IMR-90 (cell line): ENCODE measurements around the gene VWA8. TPM values are rescaled to one million over a fixed set of nuclear protein-coding genes. Genes with fewer than 3 reads are reported as not detected.

Source experiments
- ATAC-seq: fragments of 200-7000 bp; cut with Tn5 transposase; 2 replicates; pipeline ENCODE4 v1.9.1; 2020; ENCODE audit warnings: low read depth, mild to moderate bottlenecking, moderate library complexity
- BruUV-seq: library from RNA; stranded (reverse); fragments of 400-500 nt; replicated peaks from 2 replicates; lab custom pipeline; 2021; lab: Mats Ljungman, UMichigan
- CTCF ChIA-PET: fragments of 300-600 bp; formaldehyde crosslinking; extraction: SDS; loops from one replicate; lab custom pipeline; 2021; ENCODE audit warnings: antibody characterized with exemption; lab: Yijun Ruan, JAX
- POLR2A ChIA-PET: fragments of 300-600 bp; sonication (Branson Sonifier 250); formaldehyde crosslinking; loops from one replicate; lab custom pipeline; 2022; ENCODE audit warnings: antibody characterized with exemption; ENCODE audit not compliant: unreplicated experiment; lab: Charles Lee
- DNase-seq: peaks from one replicate; pipeline ENCODE4 v3.0.0; 2013
- H2AFZ ChIP-seq: replicated peaks from 2 replicates; pipeline ENCODE3; 2013; ENCODE audit warnings: low read length, mild to moderate bottlenecking; ENCODE audit not compliant: poor library complexity
- H2AK5ac ChIP-seq: 2 replicates; pipeline ENCODE4 v1.6.1; 2013; ENCODE audit warnings: low read depth, low read length, inconsistent platforms
- H2AK9ac ChIP-seq: replicated peaks from 2 replicates; pipeline ENCODE3; 2013; ENCODE audit warnings: mild to moderate bottlenecking, low read depth, low read length, moderate library complexity; ENCODE audit not compliant: poor library complexity
- H2BK120ac ChIP-seq: 2 replicates; pipeline ENCODE4 v1.6.1; 2013; ENCODE audit warnings: low read depth, low read length, inconsistent platforms
- H2BK15ac ChIP-seq: 3 replicates; pipeline ENCODE4 v1.6.1; 2013; ENCODE audit warnings: low read depth, low read length, inconsistent platforms
- H2BK20ac ChIP-seq: 2 replicates; pipeline ENCODE4 v1.6.1; 2013; ENCODE audit warnings: low read depth, mild to moderate bottlenecking, inconsistent platforms, low read length, moderate library complexity
- H2BK5ac ChIP-seq: 2 replicates; pipeline ENCODE4 v1.6.1; 2013; ENCODE audit warnings: mild to moderate bottlenecking, low read depth, low read length, inconsistent platforms; ENCODE audit not compliant: poor library complexity, severe bottlenecking
- H3K14ac ChIP-seq: replicated peaks from 2 replicates; pipeline ENCODE4 v1.6.1; 2013; ENCODE audit warnings: low read depth, low read length, inconsistent platforms
- H3K18ac ChIP-seq: 2 replicates; pipeline ENCODE4 v1.6.1; 2013; ENCODE audit warnings: low read depth, low read length, control low read depth
- H3K23ac ChIP-seq: 2 replicates; pipeline ENCODE4 v1.6.1; 2013; ENCODE audit warnings: low read depth, low read length, inconsistent platforms
- H3K27ac ChIP-seq: 2 replicates; pipeline ENCODE4 v1.5.1; 2013; ENCODE audit warnings: mild to moderate bottlenecking, control low read depth, low read length; ENCODE audit not compliant: insufficient read depth
- H3K27me3 ChIP-seq: 2 replicates; pipeline ENCODE4 v1.6.1; 2013; ENCODE audit warnings: low read length; ENCODE audit not compliant: control insufficient read depth, insufficient read depth
- H3K36me3 ChIP-seq: 2 replicates; pipeline ENCODE4 v1.6.1; 2013; ENCODE audit warnings: low read length, mixed read lengths; ENCODE audit not compliant: control insufficient read depth, insufficient read depth
- H3K4ac ChIP-seq: 2 replicates; pipeline ENCODE4 v1.6.1; 2013; ENCODE audit warnings: low read depth, low read length, inconsistent platforms
- H3K4me1 ChIP-seq: 2 replicates; pipeline ENCODE4 v1.6.1; 2013; ENCODE audit warnings: low read length, mixed read lengths; ENCODE audit not compliant: control insufficient read depth, insufficient read depth
- H3K4me2 ChIP-seq: 2 replicates; pipeline ENCODE4 v1.6.1; 2013; ENCODE audit warnings: low read depth, mild to moderate bottlenecking, control low read depth, low read length, moderate library complexity
- H3K4me3 ChIP-seq: 2 replicates; pipeline ENCODE4 v1.5.1; 2013; ENCODE audit warnings: low read depth, mild to moderate bottlenecking, control low read depth, low read length, moderate library complexity; ENCODE audit not compliant: insufficient read depth
- H3K56ac ChIP-seq: 2 replicates; pipeline ENCODE4 v1.6.1; 2013; ENCODE audit warnings: low read length, inconsistent platforms; ENCODE audit not compliant: insufficient read depth; ENCODE audit errors: extremely low read depth
- H3K79me1 ChIP-seq, 2 experiments: 2 replicates each; pipeline ENCODE4 v1.6.1; 2013; ENCODE audit warnings: low read length in 2 of 2, inconsistent platforms in 1 of 2, low read depth in 1 of 2
- H3K9ac ChIP-seq: 2 replicates; pipeline ENCODE4 v1.6.1; 2013; ENCODE audit warnings: low read depth, low read length, control low read depth
- H3K9me1 ChIP-seq: 2 replicates; pipeline ENCODE4 v1.6.1; 2013; ENCODE audit warnings: low read length, inconsistent platforms; ENCODE audit not compliant: insufficient read depth
- H3K9me3 ChIP-seq: 2 replicates; pipeline ENCODE4 v1.6.1; 2013; ENCODE audit warnings: low read length; ENCODE audit not compliant: control insufficient read depth, insufficient read depth
- H4K20me1 ChIP-seq: 2 replicates; pipeline ENCODE4 v1.6.1; 2013; ENCODE audit warnings: low read length, inconsistent platforms; ENCODE audit not compliant: insufficient read depth
- H4K5ac ChIP-seq: 2 replicates; pipeline ENCODE4 v1.6.1; 2013; ENCODE audit warnings: mild to moderate bottlenecking, low read depth, low read length, control low read depth
- H4K8ac ChIP-seq, 2 experiments: 2 replicates each; pipeline ENCODE4 v1.6.1; 2013; ENCODE audit warnings: low read depth in 2 of 2, low read length in 2 of 2, control low read depth in 1 of 2, inconsistent platforms in 1 of 2
- H4K91ac ChIP-seq: 2 replicates; pipeline ENCODE4 v1.6.1; 2013; ENCODE audit warnings: low read depth, low read length, inconsistent platforms; ENCODE audit not compliant: insufficient read depth
- BHLHE40 ChIP-seq: fragments of 150-350 bp; IDR thresholded peaks from 2 replicates; pipeline ENCODE4 v1.6.1; 2016; ENCODE audit warnings: mild to moderate bottlenecking, low read depth, low read length
- CEBPB ChIP-seq: IDR thresholded peaks from 2 replicates; pipeline ENCODE4 v1.6.1; 2012; ENCODE audit warnings: low read depth, low read length, improper control_type of control experiment
- CHD1 ChIP-seq: IDR thresholded peaks from 2 replicates; pipeline ENCODE4 v1.6.1; 2012; ENCODE audit warnings: low read depth, low read length, improper control_type of control experiment
- ELK1 ChIP-seq: fragments of 150-350 bp; IDR thresholded peaks from 2 replicates; pipeline ENCODE4 v1.6.1; 2016; ENCODE audit warnings: low read depth, mild to moderate bottlenecking, low read length, moderate library complexity, borderline replicate concordance
- MAFK ChIP-seq: IDR thresholded peaks from 2 replicates; pipeline ENCODE4 v1.6.1; 2012; ENCODE audit warnings: low read depth, low read length, improper control_type of control experiment
- MAZ ChIP-seq: IDR thresholded peaks from 2 replicates; pipeline ENCODE4 v1.6.1; 2012; ENCODE audit warnings: low read depth, mild to moderate bottlenecking, low read length, improper control_type of control experiment, moderate library complexity, borderline replicate concordance
- MXI1 ChIP-seq: IDR thresholded peaks from 2 replicates; pipeline ENCODE4 v1.6.1; 2012; ENCODE audit warnings: low read depth, mild to moderate bottlenecking, low read length, moderate library complexity, borderline replicate concordance
- RCOR1 ChIP-seq: IDR thresholded peaks from 2 replicates; pipeline ENCODE4 v1.6.1; 2012; ENCODE audit warnings: mild to moderate bottlenecking, low read length, improper control_type of control experiment; ENCODE audit not compliant: insufficient replicate concordance
- SMC3 ChIP-seq: fragments of 150-350 bp; IDR thresholded peaks from 2 replicates; pipeline ENCODE4 v1.6.1; 2016; ENCODE audit warnings: low read depth, mild to moderate bottlenecking, antibody characterized with exemption, low read length, moderate library complexity
- WGBS, 2 experiments: methylation state at CpG; one replicate each; pipeline versions ENCODE4 v1.1.5 to v1.1.7; 2013; ENCODE audit warnings: missing lambda C conversion rate in 2 of 2; ENCODE audit not compliant: insufficient read length in 1 of 2; ENCODE audit errors: extremely low coverage in 2 of 2; 5-methylcytosine and 5-hydroxymethylcytosine counted together
- dilution Hi-C: fragments of 300-500 bp; cut with HindIII; formaldehyde crosslinking; loops from one replicate; pipeline ENCODE4 v1.14.3; 2018; ENCODE audit warnings: low sequenced_read_pairs; ENCODE audit not compliant: unreplicated experiment
- in situ Hi-C: fragments of 300-500 bp; cut with MboI; formaldehyde crosslinking; loops from 3 replicates; pipeline ENCODE4 v1.14.3; 2019; ENCODE audit warnings: low sequenced_read_pairs, inconsistent platforms, mixed read lengths
- intact Hi-C: fragments of 100-400 bp; cut with micrococcal nuclease; formaldehyde crosslinking; loops from 2 replicates; pipeline ENCODE4 v1.10.0; 2022
- polyA plus RNA-seq, 3 experiments: library from polyadenylated mRNA; depleted of rRNA; stranded (reverse); fragments of >200 nt; gene quantifications; 2 replicates each; pipeline ENCODE4 v1.2.3, GENCODE V29; 2012; ENCODE audit warnings: low replicate concordance in 1 of 3
- total RNA-seq: library from RNA; depleted of rRNA; stranded (reverse); fragments of >200 nt; gene quantifications from 2 replicates; pipeline ENCODE4 v1.2.3, GENCODE V29; 2012
- TF ChIP-seq, protein P1 (sequence below): fragments of 150-350 bp; IDR thresholded peaks from 2 replicates; pipeline ENCODE4 v1.6.1; 2017; ENCODE audit warnings: mild to moderate bottlenecking, antibody characterized with exemption, low read length, low read depth

VWA8 gene
- total and polyA plus RNA-seq, 2 of the 4 experiments (the other 2 are of a cell fraction) = 5.9 to 18.3 TPM

GRCh38 chr13:41678848-41679247 lies 282.1 kb downstream of the VWA8 start:
- H2BK20ac ChIP-seq = no peak overlapping the region
- H3K56ac ChIP-seq = no peak overlapping the region
- no peak overlapping the region for H2AK5ac ChIP-seq
- no CpG with 5 or more reads among the region's 1 CpG for WGBS, 2 experiments
- no peaks in the 10 kb centered on the region for H3K79me1 ChIP-seq
- ChIA-PET CTCF (interaction anchor here (2.3 kb wide), 1 partner anchor 11 kb away, joined by 12 read pairs; no protein-coding TSS in a partner anchor), POLR2A (interaction anchor here (0.6 kb wide), 1 partner anchor 547 kb away, joined by 4 read pairs; no protein-coding TSS in a partner anchor)
- H3K4ac ChIP-seq = no peak overlapping the region
- H4K20me1 ChIP-seq = no peaks in the 10 kb centered on the region
- no peak overlapping the region for H3K4me3 ChIP-seq
- H3K9me1 ChIP-seq = no peaks in the 10 kb centered on the region
- H2AFZ ChIP-seq = no peak overlapping the region
- no peaks in the 10 kb centered on the region for H3K27me3 ChIP-seq
- no peak overlapping the region for H2BK15ac ChIP-seq
- intact Hi-C loops (no loop called here), dilution Hi-C loops (no loop called here), in situ Hi-C loops (no loop called here)
- no peaks in the 10 kb centered on the region for H3K9me3 ChIP-seq
- BruUV-seq = no TSS peak
- H3K36me3 ChIP-seq = no peaks in the 10 kb centered on the region; the same call in 1 of the 2 replicates
- no peak overlapping the region for H3K27ac ChIP-seq
- H4K8ac ChIP-seq = no peak overlapping the region
- H4K5ac ChIP-seq = no peak overlapping the region
- DNase-seq (no peak), ATAC-seq (no peak)
- peaks cover 4% of the 10 kb centered on the region; the same call in 1 of the 2 replicates for H3K4me1 ChIP-seq
- TF ChIP-seq MAFK (no peak), BHLHE40 (no peak), MAZ (no peak), CEBPB (no peak), RCOR1 (no peak), ELK1 (no peak), MXI1 (no peak), CHD1 (no peak), SMC3 (no peak)
- TF ChIP-seq, protein P1, sequence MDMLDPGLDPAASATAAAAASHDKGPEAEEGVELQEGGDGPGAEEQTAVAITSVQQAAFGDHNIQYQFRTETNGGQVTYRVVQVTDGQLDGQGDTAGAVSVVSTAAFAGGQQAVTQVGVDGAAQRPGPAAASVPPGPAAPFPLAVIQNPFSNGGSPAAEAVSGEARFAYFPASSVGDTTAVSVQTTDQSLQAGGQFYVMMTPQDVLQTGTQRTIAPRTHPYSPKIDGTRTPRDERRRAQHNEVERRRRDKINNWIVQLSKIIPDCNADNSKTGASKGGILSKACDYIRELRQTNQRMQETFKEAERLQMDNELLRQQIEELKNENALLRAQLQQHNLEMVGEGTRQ = no peak
- no peak overlapping the region for H4K91ac ChIP-seq
- no peak overlapping the region for H2AK9ac ChIP-seq
- H2BK120ac ChIP-seq = no peak overlapping the region
- H3K18ac ChIP-seq = no peak overlapping the region
- H2BK5ac ChIP-seq = no peak overlapping the region
- H3K23ac ChIP-seq = no peak overlapping the region
- no peak overlapping the region for H3K14ac ChIP-seq
- H3K9ac ChIP-seq = no peak overlapping the region
- H3K4me2 ChIP-seq = no peak overlapping the region
